Kidney epithelial cell (primary cell): ENCODE measurements around the gene PERM1. TPM values are rescaled to one million over a fixed set of nuclear protein-coding genes. Genes with fewer than 3 reads are reported as not detected.

Source experiments
- DNase-seq: peaks from one replicate; pipeline ENCODE4 v3.0.0-alpha.2; 2010; ENCODE audit warnings: low read depth
- H3K27me3 ChIP-seq: 2 replicates; pipeline ENCODE4 v1.6.0; 2011; ENCODE audit warnings: low read length; ENCODE audit not compliant: control insufficient read depth, insufficient read depth
- H3K36me3 ChIP-seq: 2 replicates; pipeline ENCODE4 v1.5.1; 2011; ENCODE audit warnings: low read length; ENCODE audit not compliant: control insufficient read depth, insufficient read depth
- H3K4me3 ChIP-seq: 2 replicates; pipeline ENCODE4 v1.5.1; 2011; ENCODE audit warnings: low read depth, mild to moderate bottlenecking, control low read depth, low read length
- total RNA-seq: library from RNA; depleted of rRNA; stranded (reverse); fragments of >200 nt; gene quantifications from 2 replicates; pipeline ENCODE4 v1.2.3, GENCODE V29; 2015
- TF ChIP-seq, protein P1 (sequence below): IDR thresholded peaks from 2 replicates; pipeline ENCODE4 v1.5.1; 2011; ENCODE audit warnings: mild to moderate bottlenecking, moderate library complexity, low read length, control low read depth, inconsistent platforms; ENCODE audit not compliant: insufficient read depth, poor library complexity, severe bottlenecking

Gene PERM1
- total RNA-seq, 1 donor from 2014 or later = not detected

DNA sequence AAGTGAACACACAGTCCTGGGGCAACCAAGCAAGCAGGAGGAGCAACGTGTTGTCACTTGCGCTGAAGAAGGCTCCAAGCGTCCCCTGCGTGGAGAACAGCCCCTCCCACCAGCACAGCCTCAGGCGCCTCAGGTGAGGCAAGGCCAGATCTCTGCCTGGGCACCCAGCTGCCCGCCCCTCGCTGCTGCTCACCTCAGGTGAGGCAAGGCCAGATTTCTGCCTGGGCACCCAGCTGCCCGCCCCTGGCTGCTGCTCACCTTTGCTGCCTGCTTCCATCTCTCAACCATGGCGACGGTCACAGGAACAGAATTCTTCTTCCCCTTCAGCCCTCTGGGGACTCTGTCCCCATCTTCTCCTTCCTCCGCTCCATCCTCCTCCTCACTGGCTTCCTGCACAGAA is 25.3 kb downstream of the PERM1 start:
- TF ChIP-seq, protein P1, sequence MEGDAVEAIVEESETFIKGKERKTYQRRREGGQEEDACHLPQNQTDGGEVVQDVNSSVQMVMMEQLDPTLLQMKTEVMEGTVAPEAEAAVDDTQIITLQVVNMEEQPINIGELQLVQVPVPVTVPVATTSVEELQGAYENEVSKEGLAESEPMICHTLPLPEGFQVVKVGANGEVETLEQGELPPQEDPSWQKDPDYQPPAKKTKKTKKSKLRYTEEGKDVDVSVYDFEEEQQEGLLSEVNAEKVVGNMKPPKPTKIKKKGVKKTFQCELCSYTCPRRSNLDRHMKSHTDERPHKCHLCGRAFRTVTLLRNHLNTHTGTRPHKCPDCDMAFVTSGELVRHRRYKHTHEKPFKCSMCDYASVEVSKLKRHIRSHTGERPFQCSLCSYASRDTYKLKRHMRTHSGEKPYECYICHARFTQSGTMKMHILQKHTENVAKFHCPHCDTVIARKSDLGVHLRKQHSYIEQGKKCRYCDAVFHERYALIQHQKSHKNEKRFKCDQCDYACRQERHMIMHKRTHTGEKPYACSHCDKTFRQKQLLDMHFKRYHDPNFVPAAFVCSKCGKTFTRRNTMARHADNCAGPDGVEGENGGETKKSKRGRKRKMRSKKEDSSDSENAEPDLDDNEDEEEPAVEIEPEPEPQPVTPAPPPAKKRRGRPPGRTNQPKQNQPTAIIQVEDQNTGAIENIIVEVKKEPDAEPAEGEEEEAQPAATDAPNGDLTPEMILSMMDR = no peak
- H3K36me3 ChIP-seq = peaks cover 3% of the 10 kb centered on the region
- no peak overlapping the region for H3K4me3 ChIP-seq
- DNase-seq = no peak
- H3K27me3 ChIP-seq = peaks cover 3% of the 10 kb centered on the region

DNA sequence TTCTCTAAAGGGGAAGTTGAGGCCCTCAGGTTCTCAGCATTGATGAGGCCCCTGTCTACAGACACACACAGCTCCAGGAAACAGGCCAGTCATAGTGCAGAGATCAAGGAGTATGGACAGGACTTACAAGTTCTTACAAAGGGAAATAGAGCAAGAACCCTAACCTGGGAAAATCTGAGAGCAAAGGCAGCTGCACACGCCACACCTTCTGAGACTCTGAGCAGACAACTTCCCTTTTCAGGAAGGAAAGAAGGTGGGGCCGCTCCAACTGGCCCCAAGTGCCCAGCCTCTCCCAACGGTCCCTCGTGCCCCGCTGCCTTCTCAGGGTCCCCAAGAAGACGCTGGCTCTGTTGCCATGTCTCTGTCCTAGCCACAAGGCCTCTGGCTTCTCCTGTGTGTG is 26.4 kb downstream of the PERM1 start:
- no peak for DNase-seq
- TF ChIP-seq, protein P1 = no peak
- Histone ChIP-seq H3K27me3 (peaks cover 3% of the 10 kb centered on the region), H3K4me3 (no peak overlapping the region), H3K36me3 (peaks cover 4% of the 10 kb centered on the region)

DNA sequence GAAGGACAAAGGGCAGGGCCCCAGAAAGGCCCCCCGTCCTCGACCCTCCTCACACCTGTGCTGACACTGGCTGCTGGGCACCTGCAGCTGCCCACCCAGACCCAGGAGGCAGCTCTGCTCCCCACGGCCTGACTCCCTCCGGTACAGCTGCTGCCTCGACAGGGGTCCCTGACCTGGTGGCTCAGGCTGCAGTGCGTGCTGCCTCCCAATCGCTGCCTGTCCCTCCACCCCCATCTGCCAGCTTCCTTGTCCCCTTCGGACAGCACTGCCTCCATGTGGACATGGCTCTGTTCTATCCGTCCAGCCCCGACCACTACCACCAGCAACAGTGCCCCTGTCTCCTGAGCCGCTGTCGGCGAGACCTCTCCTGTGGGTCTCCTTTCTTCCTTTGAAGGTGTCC is 27.0 kb downstream of the PERM1 start:
- no peak for DNase-seq
- TF ChIP-seq, protein P1 = no peak
- peaks cover 3% of the 10 kb centered on the region for H3K27me3 ChIP-seq
- H3K36me3 ChIP-seq = peaks cover 6% of the 10 kb centered on the region
- H3K4me3 ChIP-seq = no peak overlapping the region

DNA sequence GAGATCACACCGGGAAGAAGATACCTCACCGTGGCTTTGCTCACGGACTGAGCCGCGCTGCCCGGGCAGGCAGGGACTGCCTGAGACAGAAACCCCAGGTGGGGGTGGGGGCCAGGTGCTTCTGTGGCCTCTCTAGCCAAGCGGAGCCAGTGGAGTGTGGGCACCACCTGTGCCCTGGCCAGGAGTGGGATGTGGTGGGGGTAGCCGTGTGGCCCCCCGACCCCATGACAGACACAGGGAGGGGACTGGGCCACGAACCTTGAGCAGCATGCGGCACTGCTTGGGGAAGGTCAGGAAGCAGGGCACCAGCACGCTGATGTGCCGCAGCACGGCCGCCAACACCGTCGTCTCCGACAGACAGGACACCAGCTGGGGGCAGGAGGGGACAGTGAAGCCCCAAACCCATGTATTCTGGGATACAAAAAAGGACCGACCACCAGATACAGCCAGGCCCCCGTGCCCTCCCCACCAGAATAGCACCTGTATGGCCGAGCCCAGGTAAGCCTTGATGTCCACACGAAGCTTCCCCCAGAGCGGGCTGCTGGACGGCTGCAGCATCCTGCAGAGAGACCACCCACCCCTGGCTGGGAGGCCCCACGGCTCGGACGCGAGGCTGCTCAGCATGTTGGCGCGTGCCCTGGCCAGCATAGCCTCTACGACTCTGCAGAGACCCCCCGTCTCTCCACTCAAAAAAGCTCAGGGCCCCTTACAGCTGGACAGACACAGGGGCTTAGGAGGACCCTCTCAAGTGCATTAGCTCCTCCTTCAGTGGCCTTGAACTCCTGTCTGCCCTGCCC is 28.2 kb downstream of the PERM1 start:
- Histone ChIP-seq H3K27me3 (no peaks in the 10 kb centered on the region), H3K36me3 (peaks cover 6% of the 10 kb centered on the region), H3K4me3 (no peak overlapping the region)
- TF ChIP-seq, protein P1 = no peak
- DNase-seq = no peak

DNA sequence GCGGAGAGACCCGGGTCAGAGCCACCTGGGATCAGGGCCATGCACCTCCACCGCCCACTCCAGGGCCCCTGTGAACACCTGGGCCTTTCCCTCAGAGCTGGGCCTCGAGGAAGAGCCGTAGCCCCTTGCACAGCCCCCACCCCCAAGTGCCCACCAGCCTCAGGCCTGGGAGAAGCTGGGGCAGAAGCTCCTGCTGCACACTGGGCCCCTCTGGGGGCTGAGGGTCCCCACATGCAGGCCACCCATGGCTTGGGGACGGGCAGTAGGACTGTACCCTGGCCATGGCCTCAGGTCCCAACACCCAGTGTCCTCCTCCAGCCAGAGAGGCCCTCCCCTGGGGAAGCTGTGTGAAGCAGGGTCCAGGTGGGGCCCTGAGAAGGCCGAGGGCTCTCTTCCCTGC is 29.3 kb downstream of the PERM1 start:
- no peak for DNase-seq
- Histone ChIP-seq H3K36me3 (peaks cover 6% of the 10 kb centered on the region), H3K27me3 (no peaks in the 10 kb centered on the region), H3K4me3 (no peak overlapping the region)
- TF ChIP-seq, protein P1 = no peak

DNA sequence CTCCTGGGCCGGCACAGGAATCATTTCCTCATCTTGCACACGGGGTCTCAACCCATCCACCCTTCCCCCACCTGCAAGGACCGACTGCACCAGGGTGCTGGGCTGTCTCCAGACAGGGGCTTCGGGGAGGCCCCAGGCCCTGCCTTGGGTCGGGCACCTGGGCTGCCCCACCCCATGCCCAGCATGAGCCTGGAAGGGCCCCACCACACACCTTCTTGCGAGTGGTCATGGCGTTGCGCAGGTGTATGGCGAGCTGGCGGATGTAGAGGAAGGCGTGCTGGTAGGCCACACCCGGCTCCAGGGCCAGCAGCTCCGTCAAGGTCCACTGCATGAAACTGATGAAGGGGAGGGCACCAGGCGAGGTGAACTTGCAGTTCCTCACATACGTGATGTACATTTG is 29.7 kb downstream of the PERM1 start:
- DNase-seq = no peak
- peaks cover 6% of the 10 kb centered on the region for H3K36me3 ChIP-seq
- H3K4me3 ChIP-seq = no peak overlapping the region
- TF ChIP-seq, protein P1 = no peak
- H3K27me3 ChIP-seq = no peaks in the 10 kb centered on the region
